GM18499 (cell line): ENCODE results near the gene MBD3L2B.
"Not testable (repeated sequence)": the region's sequence is repeated elsewhere in the genome, so short reads cannot be mapped to it uniquely, and the experiment has no call there.

Experiments used
- ATAC-seq: cut with Tn5 transposase; IDR thresholded peaks from one replicate; pipeline ENCODE4 v1.9.1; 2021; ENCODE audit warnings: moderate number of reproducible peaks; ENCODE audit not compliant: insufficient read depth, unreplicated experiment

Gene MBD3L2B

DNA sequence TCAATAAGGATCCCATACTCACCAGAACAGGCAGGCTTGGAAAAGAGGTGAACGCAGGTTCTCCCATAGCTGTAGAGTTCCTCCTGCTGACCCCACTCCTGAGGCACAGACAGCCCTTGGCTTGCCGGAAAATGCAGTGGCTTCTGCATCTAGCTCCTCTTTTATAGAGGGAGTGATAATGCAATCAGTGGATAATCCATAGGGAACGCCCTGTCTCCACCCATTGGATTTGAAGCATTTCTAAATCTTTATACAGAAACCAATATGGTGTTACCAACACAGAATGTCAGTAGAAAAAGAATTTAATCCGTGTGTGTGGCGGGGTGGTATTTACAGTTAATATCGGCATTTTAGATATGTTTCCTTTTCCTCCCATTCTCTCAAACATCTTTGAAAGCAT lies at the start of gene MBD3L2B:
TSS of gene MBD3L2B (minus strand) at position 101 of the 400 bp plus-strand sequence. CDS start at position 67, 34 bp downstream.
- not testable (repeated sequence) for ATAC-seq

DNA sequence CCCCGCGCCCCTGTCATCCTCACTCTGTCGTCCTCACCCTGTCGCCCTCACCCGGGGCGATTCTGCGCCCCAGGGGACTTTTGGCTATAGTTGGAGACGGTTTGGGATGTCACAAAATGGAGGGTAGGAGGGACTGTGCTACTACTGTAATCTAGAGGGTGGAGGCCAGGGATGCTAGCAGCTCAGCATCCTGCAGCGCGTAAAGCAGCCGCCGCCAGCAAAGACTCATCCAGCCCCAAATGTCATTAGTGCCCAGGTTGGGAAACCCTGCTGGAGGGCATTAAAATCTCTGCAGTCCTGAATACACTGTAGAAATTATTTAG lies 48.6 kb upstream of the MBD3L2B start:
- no peak for ATAC-seq

DNA sequence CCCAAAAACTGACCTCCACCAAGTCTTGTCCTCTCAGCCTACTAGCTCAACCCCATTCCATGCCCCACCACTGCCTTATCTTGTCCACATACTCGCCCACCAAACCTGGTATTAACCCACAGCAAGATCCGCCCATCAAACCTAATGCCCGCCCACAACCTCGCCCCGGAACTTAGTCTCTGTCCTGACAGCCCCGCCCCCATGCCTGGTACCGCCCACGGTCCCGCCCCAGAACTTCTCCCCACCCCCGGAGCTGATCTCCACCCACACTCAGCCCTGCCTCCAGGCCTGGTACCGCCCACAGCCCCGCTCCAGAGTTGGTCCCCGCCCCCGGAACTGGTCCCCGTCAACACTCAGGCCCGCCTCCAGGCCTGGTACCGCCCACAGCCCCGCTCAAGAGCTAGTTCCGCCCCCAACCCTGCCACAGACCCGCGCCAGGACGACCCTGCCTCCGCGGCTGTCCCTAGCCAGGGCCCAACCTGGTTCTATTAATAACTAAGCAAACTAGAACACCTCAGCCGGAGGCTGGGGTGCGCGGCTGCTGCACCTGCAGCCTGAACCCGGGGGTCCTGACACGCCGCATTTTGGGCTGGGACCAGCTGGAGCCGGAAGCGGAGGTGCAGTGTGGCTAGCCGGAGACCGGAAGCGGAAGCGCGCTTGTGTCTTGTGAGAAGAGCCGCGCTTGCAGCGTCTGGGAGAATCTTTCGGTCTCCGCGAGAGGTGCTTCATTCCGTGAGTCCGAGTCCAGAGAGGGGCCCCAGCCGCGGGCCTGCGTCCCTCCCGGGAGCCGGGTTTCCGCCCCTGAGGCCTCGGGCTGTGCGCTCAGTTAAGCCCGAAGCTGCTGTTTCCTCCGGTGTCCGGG lies 48.0 kb upstream of the MBD3L2B start, which contains the start of gene ZNF557:
TSS of gene ZNF557 (plus strand) at position 662 of the 862 bp plus-strand sequence. CDS start 5,372 bp downstream, outside the sequence.
- peak; percentile 65 for ATAC-seq

DNA sequence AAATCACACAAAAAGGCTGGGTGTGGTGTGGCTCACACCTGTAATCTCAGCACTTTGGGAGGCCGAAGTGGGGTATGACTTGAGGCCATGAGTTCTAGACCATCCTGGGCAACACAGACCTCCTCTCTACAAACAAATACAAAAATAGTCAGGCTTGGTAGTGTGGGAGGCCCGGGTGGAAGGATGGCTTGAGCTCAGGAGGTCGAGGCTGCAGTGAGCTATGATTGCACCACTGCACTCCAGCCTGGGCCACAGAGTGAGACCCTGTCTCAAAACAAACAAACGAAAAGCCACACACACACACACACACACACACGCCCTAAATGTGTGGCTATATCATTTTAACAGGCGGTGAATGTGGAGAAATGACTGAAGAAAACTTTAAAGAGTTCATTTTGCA lies 47.4 kb upstream of the MBD3L2B start:
- no peak for ATAC-seq

DNA sequence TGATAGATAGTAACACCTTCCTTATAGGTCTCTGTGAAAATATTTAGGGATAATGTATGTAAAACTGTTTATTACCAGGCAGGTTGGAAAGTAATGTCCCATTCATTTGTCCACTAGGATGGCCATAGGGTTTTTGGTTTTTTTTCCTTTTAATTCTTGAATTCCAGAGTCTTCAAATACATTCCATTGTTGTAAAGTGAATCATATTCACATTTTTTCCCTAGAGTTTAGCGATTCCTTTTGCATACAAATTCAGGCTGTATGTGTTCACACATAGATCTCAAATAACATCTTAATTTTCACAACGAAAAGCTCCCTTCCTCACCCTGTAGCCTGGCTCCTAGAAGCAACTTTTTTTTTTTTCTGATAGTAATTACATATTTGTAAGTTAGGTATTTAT lies 46.5 kb upstream of the MBD3L2B start:
- no peak for ATAC-seq

DNA sequence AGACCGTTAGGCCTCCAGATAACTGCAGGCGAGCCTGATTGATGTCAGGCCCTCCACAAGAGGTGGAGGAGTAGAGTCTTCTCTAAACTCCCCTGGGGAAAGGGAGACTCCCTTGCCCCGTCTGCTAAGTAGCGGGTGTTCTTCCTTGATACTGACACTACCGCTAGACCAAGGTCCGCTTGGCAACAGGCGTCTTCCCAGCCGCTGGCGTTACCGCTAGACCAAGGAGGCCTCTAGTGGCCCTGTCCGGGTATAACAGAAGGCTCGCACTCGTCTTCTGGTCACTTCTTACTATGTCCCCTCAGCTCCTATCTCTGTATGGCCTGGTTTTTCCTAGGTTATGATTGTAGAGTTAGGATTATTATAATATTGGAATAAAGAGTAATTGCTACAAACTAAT lies 45.9 kb upstream of the MBD3L2B start:
- not testable (repeated sequence) for ATAC-seq

DNA sequence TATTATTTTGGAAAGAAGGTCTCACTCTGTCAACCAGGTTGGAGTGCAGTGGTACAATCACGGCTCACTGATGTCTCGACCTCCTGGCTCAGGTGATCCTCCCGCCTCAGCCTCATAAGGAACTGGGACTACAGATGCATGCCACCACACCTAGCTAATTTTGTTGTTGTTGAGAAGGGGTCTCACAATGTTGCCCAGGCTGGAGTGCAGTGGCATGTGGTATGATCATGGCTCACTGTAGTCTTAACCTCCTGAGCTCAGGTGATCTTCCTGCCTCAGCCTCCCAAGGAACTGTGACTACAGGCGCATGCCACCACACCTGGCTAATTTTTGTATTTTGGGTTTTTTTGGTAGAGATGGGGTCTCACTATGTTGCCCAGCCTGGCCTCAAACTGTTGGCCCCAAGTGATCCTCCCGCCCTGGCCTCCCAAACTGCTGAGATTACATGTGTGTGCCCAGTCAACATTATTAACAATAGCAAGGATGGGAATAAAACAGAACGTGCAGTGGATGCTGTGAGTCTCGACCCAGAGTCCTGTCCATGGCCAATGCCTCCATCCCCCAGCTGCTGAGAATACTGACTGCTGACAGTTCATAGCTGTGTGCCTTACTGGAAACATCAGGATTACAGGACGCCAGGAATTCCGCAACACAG lies 42.7 kb upstream of the MBD3L2B start:
- no peak for ATAC-seq

DNA sequence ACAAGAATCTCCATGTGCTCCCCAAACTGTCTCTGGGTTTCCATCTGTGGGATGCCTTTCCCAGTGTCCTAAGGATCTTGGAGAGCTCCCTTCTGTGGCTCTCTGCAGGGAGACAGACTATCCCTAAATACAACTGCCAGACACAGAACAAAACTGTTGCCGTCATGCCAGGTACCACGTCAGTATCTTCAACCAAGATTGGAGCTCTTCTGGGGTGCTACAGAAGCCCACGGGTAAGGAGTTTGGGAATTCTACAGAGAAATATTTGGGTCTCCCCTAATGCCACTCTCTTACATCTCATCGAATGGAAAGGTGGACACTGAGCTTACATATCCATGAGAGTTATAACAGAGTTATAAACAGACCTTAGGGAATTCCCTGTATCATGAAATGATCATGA lies 42.1 kb upstream of the MBD3L2B start:
- ATAC-seq, result no peak

DNA sequence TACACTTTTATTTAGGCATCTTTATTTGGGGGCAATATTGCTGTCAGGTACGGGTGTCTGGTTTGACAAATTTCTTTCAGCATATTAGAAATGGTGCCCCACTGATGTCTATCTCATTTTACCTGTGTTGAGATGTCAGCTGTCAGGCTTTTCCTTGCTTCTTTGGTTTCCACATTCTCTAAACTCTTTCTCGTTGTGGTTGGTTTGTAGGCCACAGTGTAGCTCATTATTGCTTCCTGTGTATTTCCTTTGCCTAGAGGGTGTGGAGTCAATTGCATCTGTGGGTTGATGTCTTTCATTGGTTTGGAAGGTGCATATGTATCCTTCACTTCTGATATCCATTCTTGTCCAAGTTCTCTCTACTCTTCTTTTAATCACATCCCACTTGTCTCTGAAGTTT lies 38.7 kb upstream of the MBD3L2B start:
- not testable (repeated sequence) for ATAC-seq

DNA sequence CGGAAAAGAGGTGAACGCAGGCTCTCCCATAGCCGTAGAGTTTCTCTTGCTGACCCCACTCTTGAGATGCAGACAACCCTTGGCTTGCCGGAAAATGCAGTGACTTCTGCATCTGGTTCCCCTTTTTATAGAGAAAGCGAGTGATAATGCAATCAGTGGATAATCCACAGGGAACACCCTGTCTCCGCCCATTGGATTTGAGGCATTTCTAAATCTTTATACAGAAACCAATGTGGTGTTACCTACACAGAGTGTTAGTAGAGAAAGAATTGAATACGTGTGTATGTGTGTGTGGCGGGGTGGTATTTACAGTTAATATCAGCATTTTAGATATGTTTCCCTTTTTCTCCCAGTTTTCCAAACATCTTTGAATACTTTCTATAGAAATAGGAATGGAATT lies 37.3 kb upstream of the MBD3L2B start, which contains the start of gene MBD3L3:
TSS of gene MBD3L3 (minus strand) at position 101 of the 400 bp plus-strand sequence. CDS start at position 30, 71 bp downstream.
- ATAC-seq, result not testable (repeated sequence)

DNA sequence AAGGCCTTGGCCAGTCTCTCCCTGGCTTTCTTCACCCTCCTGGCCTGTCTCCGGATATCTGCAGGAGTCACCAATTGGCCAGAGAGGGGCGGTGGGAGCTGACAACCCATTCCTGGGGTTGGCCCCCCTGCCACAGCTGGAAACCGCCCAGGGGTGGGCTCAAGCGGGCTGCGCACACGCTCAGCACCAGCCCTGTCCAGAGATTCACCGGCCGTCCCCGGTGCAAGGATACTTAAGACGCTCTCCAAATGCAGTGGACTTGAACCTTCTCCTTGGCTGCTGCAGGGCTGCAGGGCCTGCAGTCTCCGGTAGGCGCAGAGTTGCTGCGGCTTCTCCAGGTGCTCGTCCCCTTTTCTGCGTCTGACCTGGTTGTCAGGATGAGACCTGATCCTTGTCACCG lies 35.1 kb upstream of the MBD3L2B start:
- ATAC-seq, result not testable (repeated sequence)

DNA sequence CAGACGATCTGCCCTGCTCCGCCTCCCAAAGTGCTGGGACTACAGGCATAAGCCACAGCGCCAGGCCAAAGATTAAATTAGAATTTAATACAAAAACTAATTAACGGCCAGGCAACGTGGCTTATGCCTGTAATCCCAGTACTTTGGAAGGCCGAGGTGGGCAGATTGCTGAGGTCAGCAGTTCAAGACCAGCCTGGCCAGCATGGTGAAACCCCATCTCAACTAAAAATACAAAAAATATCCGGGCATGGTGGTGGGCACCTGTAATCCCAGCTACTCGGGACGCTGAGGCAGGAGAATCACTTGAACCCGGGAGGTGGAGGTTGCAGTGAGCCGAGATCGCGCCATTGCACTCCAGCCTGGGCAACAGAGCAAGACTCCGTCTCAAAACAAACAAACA lies 34.4 kb upstream of the MBD3L2B start:
- not testable (repeated sequence) for ATAC-seq

DNA sequence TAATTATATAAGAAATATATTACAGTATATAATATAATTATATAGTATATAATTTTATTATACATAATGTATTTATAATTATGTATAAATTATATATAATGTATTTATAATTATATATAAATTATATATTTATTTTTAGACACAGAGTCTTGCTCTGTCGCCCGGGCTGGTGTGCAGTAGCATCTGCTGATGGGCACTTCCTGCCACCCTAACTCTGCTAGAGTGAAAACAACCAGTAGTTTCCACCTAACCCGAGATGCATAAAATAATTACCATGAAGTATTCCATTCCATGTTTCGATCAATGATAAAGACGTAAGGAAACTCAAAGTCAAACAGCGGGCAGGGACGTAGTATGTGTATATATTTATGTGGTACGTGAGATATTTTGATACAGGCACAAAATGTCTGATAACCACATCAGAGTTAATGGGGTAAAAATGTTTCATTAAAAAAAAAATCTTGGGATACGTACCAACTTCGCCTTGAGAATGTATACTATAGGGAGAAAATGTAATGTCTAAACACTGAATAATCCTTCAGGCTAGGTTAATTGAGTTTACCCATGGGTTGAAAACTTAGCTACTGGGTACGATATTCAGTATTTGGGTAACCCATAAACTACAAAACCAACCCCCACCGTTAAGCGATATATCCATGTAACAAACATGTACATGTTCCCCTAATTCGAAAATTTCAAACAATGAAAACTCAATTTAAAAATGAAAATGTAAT lies 33.6 kb upstream of the MBD3L2B start:
- ATAC-seq, result not testable (repeated sequence)

DNA sequence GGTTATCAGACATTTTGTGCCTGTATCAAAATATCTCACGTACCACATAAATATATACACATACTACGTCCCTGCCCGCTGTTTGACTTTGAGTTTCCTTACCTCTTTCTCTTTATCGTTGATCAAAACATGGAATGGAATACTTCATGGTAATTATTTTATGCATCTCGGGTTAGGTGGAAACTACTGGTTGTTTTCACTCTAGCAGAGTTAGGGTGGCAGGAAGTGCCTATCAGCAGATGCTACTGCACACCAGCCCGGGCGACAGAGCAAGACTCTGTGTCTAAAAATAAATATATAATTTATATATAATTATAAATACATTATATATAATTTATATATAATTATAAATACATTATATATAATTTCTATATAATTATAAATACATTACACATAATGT lies 31.7 kb upstream of the MBD3L2B start:
- ATAC-seq, result not testable (repeated sequence)

DNA sequence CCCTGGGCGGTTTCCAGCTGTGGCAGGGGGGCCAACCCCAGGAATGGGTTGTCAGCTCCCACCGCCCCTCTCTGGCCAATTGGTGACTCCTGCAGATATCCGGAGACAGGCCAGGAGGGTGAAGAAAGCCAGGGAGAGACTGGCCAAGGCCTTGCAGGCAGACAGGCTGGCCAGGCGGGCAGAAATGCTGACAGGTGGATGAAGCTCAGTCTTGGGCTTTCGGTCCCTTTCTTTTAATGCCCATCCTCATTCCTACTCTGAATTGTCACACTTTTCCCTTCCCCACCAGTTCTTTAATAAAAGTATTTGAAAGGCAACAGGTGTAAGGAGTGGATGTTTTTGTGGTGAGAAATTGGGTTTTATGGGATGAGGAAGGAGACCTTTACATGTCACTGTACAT lies 30.2 kb upstream of the MBD3L2B start:
- ATAC-seq, result not testable (repeated sequence)

DNA sequence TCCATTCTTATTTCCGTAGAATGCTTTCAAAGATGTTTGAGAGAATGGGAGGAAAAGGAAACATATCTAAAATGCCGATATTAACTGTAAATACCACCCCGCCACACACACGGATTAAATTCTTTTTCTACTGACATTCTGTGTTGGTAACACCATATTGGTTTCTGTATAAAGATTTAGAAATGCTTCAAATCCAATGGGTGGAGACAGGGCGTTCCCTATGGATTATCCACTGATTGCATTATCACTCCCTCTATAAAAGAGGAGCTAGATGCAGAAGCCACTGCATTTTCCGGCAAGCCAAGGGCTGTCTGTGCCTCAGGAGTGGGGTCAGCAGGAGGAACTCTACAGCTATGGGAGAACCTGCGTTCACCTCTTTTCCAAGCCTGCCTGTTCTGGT lies 27.8 kb upstream of the MBD3L2B start, which contains the start of gene MBD3L2:
TSS of gene MBD3L2 (plus strand) at position 301 of the 400 bp plus-strand sequence. CDS start at position 354, 53 bp downstream.
- not testable (repeated sequence) for ATAC-seq

DNA sequence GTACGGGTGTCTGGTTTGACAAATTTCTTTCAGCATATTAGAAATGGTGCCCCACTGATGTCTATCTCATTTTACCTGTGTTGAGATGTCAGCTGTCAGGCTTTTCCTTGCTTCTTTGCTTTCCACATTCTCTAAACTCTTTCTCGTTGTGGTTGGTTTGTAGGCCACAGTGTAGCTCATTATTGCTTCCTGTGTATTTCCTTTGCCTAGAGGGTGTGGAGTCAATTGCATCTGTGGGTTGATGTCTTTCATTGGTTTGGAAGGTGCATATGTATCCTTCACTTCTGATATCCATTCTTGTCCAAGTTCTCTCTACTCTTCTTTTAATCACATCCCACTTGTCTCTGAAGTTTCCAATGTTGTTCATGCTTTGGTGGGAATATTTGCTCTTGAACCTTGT lies 20.3 kb upstream of the MBD3L2B start:
- not testable (repeated sequence) for ATAC-seq

DNA sequence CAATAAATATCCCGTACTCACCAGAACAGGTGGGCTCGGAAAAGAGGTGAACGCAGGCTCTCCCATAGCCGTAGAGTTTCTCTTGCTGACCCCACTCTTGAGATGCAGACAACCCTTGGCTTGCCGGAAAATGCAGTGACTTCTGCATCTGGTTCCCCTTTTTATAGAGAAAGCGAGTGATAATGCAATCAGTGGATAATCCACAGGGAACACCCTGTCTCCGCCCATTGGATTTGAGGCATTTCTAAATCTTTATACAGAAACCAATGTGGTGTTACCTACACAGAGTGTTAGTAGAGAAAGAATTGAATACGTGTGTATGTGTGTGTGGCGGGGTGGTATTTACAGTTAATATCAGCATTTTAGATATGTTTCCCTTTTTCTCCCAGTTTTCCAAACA lies 18.8 kb upstream of the MBD3L2B start, which contains the start of gene MBD3L4:
TSS of gene MBD3L4 (minus strand) at position 101 of the 400 bp plus-strand sequence. CDS start at position 66, 35 bp downstream.
- not testable (repeated sequence) for ATAC-seq

DNA sequence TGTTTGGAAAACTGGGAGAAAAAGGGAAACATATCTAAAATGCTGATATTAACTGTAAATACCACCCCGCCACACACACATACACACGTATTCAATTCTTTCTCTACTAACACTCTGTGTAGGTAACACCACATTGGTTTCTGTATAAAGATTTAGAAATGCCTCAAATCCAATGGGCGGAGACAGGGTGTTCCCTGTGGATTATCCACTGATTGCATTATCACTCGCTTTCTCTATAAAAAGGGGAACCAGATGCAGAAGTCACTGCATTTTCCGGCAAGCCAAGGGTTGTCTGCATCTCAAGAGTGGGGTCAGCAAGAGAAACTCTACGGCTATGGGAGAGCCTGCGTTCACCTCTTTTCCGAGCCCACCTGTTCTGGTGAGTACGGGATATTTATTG lies 9.0 kb upstream of the MBD3L2B start, which contains the start of gene MBD3L5:
TSS of gene MBD3L5 (plus strand) at position 301 of the 400 bp plus-strand sequence. CDS start at position 335, 34 bp downstream.
- ATAC-seq, result not testable (repeated sequence)

DNA sequence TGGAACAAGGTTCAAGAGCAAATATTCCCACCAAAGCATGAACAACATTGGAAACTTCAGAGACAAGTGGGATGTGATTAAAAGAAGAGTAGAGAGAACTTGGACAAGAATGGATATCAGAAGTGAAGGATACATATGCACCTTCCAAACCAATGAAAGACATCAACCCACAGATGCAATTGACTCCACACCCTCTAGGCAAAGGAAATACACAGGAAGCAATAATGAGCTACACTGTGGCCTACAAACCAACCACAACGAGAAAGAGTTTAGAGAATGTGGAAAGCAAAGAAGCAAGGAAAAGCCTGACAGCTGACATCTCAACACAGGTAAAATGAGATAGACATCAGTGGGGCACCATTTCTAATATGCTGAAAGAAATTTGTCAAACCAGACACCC lies 7.6 kb upstream of the MBD3L2B start:
- ATAC-seq, result not testable (repeated sequence)
